OCI-LY1 (cell line): ENCODE results near the gene NOTUM.

ENCODE experiments used
- EZH2 ChIP-seq: fragments of 200-600 bp; sonication (generic), shearing (Covaris generic); IDR thresholded peaks from 2 replicates; pipeline ENCODE4 v1.8.0; 2017; ENCODE audit warnings: borderline replicate concordance, mixed run types, mild to moderate bottlenecking, antibody characterized with exemption, low read length, moderate library complexity, mixed read lengths
- TF ChIP-seq, protein P1 (sequence below): fragments of 200-600 bp; sonication (generic), shearing (Covaris generic); IDR thresholded peaks from 2 replicates; pipeline ENCODE4 v1.5.1; 2017; ENCODE audit warnings: mild to moderate bottlenecking, antibody characterized with exemption, low read length, moderate library complexity, mixed read lengths

DNA sequence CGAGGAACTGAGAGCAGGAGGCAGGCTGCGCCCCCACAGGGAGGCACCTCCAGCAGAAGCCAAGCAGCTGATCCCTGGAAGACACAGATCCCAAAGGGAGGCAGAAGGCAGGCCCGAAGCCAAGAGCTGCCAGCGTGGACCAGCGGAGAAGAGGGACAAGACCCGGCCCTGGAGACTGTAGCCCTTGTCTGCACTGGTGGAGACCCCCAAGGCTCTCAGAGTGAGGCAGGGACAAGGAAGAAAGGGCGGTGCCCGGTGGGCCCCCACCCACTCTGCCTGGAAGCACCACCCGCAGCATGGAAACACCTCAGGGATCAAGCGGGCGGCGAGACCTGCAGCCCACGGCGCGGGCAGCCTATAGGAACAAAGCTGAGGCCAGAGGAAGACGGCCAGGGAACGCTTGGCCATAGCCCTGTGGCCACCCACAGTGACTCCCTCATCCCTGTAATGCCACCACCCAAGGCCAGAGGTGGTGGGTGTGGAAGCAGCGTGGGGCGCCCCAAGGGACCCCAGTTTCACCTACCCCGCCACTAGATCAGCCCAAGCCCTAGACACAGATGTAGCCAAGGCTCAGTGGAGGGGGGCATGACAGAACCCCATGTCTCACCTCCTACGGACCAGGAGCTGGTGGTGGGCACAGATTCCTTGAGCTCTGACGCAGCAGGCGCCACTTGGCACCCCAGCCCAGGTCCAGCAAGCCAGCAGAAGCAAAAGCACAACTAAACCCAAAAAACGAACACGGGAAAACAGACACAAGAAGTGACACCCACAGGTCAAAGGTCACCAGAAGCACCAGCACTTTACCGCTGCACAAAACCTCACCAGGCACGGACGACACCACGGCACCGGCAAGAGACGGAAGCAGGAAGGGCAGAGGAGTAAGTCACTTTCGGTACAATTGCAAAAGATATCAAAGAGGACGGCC, 40.1 kb downstream of the NOTUM start:
- TF ChIP-seq, protein P1, sequence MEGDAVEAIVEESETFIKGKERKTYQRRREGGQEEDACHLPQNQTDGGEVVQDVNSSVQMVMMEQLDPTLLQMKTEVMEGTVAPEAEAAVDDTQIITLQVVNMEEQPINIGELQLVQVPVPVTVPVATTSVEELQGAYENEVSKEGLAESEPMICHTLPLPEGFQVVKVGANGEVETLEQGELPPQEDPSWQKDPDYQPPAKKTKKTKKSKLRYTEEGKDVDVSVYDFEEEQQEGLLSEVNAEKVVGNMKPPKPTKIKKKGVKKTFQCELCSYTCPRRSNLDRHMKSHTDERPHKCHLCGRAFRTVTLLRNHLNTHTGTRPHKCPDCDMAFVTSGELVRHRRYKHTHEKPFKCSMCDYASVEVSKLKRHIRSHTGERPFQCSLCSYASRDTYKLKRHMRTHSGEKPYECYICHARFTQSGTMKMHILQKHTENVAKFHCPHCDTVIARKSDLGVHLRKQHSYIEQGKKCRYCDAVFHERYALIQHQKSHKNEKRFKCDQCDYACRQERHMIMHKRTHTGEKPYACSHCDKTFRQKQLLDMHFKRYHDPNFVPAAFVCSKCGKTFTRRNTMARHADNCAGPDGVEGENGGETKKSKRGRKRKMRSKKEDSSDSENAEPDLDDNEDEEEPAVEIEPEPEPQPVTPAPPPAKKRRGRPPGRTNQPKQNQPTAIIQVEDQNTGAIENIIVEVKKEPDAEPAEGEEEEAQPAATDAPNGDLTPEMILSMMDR: no peak
- no peak for TF ChIP-seq EZH2
